ENCODE measurements around the gene ZDHHC14. TPM values are rescaled to one million over a fixed set of nuclear protein-coding genes. Genes with fewer than 3 reads are reported as not detected.
A peak's percentile ranks its signal among the peaks of the same experiment; 100 is the strongest.
"Not testable (repeated sequence)": the region's sequence is repeated elsewhere in the genome, so short reads cannot be mapped to it uniquely, and the experiment has no call there.

ZDHHC14 gene
- total RNA-seq, 1 experiment from 2014 or later = 3.2 TPM

DNA sequence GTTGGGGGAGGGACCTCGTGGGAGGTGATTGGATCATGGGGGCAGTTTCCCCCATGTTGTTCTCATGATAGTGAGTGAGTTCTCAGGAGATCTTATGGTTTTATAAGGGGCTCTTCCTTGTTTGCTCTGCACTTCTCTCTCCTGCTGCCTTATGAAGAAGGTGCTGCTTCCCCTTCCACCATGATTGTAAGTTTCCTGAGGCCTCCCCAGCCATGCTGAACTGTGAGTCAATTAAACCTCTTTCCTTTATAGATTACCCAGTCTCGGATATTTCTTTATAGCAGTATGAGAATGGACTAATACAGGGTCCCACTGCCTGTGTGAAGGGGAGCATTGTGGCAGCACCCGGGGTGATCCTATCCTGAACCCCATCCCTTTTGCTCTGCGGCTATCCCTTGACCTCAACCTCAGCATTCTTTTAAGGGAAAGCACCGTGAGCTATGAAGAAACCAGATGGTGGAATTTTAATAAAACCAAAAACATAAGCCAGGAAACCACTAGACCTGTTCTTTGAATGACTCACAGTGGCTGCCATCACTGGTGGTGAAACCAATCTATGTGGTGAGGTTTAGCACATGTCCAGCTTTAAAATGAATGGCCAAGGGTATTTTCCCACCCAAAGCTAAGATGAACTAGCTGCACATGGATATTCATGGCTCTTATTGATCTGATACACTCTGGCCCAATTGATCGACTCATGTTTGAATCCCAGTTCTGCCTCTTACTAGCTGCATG is 62.2 kb downstream of the ZDHHC14 start:
- peak; percentile 80 for DNase-seq (ENCODE audit: low spot score)

DNA sequence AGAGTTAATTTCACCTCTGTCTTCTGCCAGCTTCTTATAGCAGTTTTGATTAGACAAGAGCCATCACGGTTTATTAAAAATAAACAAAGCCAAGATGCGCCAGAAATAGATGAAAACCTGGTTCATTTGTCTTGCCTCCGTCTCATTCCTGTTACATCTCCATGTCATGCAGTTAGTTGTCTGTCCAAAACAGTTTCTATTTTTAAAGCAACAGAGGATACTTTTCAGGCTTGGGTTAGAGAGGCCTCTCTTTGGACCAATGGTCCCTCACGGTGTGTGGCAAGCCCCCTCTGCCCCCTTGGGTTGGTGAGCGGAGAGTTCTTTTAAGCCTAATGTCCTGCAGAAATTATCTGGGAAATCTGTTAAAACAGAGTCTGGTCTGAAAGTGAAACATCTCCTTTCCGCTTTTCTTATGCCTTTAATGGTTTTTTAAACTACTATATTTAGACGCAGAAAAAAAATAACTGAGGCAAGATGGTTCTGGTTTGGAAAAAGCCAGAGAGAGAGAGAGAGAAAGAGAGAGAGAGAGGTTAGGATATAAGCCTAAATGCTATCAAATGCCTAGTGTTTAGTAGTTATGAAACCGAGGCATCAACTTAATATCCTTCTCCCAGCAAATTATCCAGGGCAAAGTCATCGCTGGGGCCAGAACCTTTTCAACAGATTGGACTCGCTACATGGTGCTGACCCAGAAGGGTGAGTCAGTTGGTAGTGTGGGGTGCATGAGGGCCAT is 64.5 kb downstream of the ZDHHC14 start:
- DNase-seq (ENCODE audit: low spot score) = no peak

DNA sequence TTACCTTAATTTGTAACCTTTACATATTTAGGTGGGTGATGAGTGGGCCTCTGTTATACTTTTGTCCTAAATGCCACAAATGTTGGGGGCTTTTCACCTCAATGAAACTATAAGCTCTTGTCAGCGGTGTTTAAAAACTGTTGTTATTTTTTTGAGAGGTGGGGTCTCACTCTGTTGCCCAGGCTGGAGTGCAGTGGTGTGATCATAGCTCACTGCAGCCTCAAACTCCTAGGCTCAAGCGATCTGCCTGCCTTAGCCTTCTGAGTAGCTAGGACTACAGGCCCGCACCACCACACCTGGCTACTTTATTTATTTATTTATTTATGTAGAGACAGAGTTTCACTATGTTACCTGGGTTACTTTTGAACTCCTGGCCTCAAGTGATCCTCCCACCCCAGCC is 66.7 kb downstream of the ZDHHC14 start:
- no peak for DNase-seq (ENCODE audit: low spot score)

DNA sequence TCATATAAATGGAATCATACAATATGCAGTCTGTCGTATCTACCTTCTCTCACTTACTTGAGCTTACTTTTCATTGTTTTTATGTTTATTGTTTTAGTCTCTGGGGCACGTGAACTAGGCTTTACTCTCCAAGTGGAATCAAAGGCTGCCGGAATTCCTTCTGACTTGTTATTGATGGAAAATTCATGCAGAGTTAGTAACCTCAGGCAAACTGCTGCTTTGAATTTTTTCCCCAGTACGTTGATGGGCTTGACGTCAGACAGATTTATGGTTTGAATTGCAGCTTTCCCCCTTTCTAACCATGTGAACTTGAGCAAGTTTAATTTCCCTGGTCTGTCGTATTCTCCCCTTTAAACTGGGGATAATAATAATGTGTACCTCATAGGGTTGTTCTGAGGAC is 68.6 kb downstream of the ZDHHC14 start:
- DNase-seq (ENCODE audit: low spot score) = no peak

DNA sequence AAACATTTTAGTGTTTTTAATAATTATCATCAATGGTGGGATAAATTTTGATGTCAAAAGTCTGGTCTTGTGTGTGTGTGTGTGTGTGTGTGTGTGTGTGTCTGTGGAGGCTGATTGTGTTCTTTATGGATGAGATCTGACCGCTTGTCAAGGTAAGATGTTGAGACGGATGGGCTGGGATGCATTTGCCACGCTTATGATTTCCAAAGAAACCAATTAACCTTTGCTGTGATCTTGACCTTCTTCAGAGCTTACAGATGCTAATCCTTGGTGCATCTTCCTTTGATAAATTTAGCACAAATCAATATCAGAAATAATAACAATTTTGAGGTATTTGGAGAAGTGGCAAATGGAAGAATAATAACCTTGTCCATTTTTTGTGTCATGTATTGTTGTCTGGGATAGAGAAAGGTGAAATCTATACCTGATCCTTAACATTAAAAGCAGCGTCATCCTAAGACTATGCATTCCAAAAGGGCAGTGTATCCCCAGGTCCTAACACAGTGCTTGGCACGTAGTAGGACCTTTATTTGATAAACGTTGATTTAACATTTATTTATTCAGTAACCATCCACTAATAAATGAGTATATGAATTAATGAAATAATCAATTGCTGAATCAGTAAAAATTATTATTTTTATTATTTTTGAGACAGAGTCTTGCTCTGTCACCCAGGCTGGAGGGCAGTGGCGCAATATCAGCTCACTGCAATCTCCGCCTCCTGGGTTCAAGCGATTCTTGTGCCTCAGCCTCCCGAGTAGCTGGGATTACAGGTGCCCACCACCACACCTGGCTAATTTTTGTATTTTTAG is 70.1 kb downstream of the ZDHHC14 start:
- DNase-seq (ENCODE audit: low spot score) = no peak

DNA sequence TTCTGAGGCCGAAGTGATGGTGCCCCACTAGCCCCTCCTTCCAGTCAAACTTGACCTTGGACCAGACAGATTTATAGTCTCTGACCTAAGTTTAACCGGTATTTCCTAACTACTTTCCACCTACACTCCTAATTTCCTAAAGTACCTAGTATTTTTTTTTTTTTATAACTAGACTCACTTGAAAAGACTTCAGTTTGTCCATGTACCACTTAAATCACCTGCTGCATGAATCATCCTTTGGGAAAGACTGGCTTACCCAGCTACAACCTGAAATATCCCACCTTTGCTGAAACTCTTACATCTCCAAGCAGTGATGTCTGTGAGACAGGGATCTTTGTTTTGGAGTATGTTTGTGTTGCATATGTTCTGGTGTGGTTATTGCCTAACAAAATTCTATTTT is 71.1 kb downstream of the ZDHHC14 start:
- DNase-seq (ENCODE audit: low spot score) = no peak

DNA sequence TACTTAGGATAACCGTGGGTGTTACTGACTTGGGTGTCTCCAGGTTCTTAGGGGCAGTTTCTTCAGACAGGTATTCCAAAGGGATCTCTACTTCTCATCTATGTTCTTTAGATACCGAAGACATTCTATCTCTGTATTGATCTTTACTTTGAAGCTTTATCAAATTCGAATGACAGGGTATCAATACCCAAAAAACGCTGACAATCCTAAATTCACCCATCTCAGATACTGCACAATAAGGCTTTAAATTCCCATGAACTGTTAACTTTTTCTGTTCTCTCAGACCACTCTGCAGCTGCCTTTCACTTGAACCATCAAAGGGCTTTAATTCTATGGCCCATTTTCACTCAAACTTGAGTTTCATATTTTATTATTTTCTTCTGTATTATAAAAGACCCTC is 72.1 kb downstream of the ZDHHC14 start:
- DNase-seq (ENCODE audit: low spot score) = no peak

DNA sequence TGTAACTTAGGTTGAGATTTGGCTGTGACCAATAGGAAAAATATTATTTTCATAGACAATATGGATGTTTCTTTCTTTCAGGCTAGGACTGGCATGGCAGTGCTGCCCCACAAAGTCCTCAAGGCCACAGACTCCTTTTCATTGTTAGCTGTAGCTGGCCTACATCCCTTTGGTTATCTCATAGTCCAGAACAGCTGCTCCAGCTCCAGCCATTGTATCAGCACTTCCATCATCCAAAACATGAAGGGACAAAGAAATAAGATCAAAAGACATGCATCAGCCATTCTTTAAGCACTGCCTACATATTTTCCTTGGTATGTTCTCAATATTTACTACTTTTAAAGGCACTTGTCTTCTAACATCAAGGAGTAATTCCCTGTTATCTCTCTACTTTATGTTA is 73.0 kb downstream of the ZDHHC14 start:
- DNase-seq (ENCODE audit: low spot score) = no peak

DNA sequence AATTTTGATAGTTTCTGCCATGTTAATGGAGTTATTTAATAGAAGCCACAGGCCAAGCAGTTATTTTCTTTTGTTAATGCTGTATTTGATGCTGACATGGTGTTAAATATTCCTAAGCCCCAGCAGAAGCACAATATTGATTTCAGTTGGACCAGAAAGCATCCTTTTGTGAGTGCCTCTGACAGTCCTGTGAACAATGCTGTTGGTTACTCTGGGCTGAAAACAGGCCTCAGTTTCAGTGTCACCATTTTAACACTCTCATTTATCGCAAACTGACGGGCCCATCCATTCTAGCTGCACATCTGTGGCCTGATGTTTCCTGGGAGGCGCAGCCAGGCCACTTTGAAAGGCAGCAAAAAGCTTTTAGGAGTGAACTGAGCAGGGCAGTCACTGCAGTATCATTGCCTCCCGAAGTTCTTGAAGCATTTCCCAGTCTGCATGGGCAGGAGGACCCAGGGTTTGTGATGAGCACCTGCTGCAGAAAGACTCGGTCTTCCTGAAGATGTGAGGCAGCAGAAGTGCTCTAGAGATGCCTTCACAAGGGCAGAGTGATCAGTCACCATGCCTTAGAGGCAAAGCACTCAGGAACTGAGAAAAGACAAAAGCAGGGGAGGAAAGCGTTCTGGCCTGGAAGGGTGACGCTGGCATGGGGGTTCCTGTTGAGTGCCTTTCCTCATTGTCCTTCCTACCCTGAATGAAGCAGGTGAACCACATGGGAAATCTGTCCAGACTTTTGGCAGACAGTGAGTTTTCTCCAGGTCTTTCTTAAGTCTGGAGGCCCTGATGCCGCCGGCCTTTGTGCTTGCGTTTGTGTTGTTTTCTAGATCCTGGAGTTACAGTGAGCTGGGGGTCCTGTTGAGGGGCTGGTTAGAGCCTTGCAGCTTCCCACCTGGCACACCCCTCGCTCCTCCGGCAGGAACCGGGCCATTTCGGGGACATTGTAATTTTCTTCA is 74.0 kb downstream of the ZDHHC14 start:
- no peak for DNase-seq (ENCODE audit: low spot score)

DNA sequence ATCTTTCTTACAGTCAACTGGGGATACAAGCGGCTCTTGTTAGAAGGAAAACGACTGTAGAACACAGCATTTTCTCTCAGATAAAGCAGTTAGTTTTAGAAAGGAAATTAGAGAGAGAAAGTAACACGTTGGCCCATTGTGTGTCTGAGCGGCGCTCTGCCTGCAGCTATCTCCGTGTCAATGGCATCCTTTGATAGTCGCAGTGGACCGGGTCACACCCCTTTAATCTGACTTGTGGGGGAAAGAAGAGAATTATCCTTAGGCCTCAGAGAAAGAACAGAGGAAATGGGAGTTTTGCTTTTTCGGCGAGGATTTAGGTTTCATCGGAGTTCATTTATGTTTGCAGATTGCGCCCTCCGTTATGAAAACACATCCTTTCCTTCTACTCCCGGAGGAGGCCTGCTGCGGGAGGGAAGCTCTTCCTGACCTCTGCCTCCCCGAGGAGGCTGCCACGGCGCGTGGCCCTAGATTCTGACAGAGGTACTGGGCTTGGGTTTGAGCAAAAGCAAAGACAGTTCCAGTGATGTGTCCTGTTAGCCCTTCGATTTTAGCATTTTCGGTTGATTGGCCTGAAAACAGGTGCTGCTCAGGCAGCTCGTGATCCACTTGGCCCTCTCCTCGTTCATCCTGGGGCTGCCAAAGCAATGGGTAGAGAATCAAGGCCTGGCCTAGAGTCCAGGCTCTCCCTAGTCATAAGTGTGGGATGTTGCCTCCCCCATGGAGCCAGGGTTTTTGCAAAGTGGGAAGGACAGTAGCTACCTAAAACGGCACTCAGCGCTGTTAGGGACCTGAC is 74.9 kb downstream of the ZDHHC14 start:
- no peak for DNase-seq (ENCODE audit: low spot score)

DNA sequence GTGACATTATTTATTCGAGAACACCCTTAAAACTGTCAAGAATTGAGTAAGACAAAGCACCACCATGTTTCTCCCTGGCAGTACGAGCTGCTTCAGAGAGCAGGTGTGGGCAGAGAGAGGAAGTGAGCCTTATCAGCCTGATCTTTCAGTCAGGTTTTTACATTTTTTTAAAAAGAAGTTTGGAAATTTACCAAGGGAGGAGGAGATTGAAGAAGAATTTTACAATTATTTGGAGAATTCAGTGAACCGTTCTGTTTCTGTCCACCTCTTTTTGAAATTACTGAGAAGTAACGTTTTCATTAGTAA is 75.5 kb downstream of the ZDHHC14 start:
- DNase-seq (ENCODE audit: low spot score) = no peak

DNA sequence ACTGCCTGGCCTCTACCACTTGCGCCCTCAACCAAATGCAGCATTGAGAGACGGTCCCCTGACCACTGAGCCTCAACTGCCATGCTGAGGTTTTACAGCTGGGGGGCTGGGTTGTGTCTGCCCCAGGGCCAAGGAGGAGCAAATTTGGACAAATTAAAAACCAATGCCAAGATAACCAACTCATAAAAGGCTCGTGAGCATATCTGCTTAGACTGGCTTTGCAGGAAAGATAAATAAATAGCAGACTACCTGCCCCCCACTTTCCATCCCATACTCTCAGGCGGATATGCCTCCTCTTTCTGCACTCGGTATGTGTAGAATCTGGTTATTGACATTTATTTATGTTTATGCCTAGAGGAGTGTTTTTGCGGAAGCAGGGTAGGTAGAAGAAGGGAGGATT is 76.8 kb downstream of the ZDHHC14 start:
- no peak for DNase-seq (ENCODE audit: low spot score)

DNA sequence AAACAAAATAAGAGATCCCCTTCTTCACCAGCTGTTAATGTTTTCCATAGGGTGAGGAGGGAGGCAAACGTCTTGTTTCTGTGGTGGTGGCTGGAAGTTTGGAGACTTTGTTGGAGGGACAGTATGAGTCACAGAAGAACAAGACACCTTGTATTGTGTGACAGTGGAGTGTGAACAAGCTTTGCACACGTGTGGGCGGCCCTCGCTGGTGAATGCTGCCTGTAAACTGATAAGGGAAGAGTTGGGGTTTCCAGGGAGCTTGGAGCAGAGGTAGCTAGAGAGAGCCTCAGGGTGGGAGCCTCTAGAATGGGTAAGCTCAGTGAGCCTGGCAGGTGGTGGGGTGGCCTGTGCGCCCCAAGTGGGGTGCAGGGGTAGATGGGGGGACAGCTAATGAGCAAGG is 78.3 kb downstream of the ZDHHC14 start:
- DNase-seq (ENCODE audit: low spot score) = no peak

DNA sequence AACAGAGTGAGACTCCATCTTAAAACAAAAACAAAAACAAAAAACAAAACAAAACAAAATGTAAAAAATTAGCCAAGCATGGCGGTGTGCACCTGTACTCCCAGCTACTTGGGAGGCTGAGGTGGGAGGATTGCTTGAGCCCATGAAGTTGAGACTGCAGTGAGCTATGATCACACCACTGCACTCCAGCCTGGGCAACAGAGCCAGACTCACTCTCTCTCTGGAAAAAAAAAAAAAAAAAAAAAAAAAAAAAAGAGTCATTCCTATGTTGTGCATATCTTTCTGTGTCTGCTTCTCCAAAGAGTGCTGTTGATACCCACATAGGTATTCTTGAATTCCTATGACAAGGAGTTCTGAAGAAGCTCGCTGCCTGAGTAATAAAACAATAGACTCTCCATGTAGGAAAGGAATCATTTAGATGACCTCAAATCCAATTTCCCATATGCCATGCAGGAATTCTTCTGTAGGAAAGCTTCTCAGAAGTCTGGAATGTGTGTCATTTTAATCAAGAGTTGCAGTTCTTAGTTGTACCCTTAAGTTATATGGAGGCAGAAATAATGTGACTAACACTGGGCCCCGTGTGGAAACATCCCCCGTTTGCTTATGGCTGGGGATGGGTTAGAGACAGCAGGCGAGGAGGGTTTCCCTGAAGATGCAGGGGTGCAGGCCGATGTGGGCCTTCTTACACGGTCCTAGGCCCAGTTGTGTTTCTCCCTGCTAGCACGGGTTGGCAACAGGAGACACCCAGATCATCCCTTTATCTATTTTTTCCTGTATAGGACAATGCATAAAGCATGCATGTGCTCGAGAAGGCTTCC is 79.4 kb downstream of the ZDHHC14 start:
- no peak for DNase-seq (ENCODE audit: low spot score)

DNA sequence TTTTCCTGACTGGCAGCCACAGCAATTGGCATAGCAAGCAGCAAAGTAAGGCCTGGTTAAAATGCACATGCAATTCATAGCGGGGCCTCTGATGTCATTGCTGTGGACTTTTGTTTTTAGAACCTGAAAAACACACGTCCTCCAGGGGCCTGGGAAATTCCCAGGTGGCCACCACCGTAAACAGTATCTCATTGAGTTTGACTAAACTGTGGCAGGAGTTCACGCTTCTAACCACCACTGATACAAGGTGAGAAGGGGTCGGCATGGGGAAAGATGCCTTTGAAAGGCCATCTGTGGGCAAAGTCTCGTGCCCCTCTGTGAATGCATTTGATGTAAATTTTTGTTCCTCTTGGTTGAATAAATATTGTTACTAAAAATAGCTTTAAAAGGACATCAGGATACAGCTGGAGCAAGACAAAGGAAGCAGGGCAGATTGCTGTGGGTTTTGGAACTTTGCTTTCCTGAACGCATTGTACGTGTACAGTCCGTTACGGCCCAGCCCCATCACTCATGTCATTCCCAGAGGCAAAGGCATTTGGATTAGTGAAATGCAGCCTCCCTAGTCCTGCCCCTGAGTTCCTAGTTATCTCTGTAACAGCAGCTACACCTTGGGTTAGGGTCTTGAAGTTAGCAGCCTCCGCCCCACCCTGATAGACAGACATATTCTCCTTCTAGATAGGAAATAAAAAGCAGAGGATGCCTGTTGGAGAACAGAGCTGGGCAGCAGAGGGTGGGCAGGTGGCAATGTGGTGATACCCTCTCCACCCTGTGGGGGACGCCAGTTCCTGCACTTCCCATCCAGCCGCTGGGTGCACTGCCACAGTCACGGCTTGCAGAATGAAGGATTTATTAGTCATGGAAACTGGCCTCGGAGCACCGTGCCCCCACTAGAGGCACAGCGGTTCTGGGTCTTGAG is 80.3 kb downstream of the ZDHHC14 start:
- no peak for DNase-seq (ENCODE audit: low spot score)

DNA sequence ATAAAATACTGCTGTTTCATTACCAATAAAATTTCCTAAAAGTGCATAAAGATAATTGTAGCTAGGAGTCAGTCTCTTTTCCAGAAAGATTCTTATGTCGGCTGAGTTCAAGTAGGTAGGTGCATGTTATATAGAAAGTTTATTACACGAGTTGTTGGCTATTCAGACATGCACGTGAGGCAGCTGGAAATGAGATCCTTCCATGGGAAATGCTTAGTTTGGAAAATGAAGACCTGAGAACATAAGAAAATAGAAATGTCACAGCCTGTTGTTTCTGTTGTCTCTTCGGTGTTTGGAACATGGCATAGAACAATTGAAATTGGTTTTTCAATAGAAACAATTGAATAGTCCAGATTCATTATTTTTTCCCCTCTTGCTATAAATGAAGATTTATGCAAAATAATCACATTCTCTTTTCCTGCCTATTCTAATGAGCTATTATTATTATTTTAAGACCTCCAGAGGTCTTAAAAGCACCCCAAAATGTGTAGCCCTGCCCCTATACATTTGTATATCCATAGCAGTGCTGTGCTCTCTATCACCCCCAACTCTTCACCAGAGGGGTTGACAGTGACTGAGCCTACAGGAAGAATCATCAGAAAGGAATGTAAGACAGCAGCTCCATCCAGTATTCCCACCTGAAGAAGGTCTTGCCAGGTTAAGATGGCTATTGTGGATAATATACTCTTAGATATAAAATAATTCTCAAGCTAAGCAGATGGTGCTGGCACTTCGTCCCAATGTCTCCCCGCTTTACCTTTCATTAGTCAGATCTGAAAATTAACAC is 82.2 kb downstream of the ZDHHC14 start:
- no peak for DNase-seq (ENCODE audit: low spot score)

DNA sequence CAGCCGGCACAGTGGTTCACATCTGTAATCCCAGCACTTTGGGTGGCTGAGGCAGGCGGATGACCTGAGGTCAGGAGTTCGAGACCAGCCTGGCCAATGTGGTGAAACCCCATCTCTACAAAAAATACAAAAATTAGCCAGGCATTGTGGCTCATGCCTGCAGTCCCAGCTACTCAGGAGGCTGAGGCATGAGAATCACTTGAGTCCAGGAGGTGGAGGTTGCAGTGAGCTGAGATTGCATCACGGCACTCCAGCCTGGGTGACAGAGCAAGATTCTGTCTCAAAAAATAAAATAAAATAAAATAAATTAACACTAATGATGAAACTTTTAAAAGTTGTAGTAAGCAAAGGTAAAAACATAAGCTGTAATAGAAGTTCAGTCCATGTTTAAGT is 82.7 kb downstream of the ZDHHC14 start:
- DNase-seq (ENCODE audit: low spot score) = not testable (repeated sequence)
